ENCODE data around the gene AHI1. TPM values are rescaled to one million over a fixed set of nuclear protein-coding genes. Genes with fewer than 3 reads are reported as not detected.

AHI1 gene
- polyA plus RNA-seq, 1 of the 3 experiments (the other 2 are of a cell fraction), result 7.3 TPM

DNA sequence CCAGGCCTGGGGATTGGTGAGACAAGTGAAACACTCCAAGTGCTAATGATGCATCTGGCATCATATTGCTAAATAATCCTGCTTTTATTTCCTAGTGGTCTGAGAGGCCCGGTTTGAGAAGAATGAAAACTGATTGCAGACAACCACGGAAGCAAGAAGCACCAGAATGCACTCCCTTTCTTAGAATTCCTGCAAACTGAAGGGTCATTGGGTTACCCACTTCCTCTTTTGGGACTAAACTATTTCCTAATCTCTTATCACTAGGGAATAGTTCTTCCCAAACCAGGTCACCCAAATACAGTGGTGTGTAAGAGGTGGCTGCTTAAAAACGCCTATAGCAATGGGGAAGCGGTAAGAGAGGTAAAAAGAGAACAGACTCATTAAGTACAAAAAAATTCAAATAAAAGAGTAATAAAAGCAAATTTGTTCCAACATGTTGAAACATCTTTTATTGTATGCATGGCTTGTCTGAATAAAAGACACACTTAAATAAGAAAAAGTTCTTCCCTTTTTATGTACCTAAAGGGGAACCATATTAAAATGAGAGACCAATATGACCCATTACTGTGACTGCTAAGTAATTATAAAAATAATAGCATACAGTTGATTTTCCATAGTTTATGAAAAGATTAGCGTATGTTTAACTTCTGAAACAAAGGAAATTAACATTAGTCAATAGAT is 190.7 kb downstream of the AHI1 start:
- H3K9me3 ChIP-seq, result no peaks in the 10 kb centered on the region
- no peak overlapping the region for H2AFZ ChIP-seq (ENCODE audit: low read depth)
- TF ChIP-seq, protein P1, sequence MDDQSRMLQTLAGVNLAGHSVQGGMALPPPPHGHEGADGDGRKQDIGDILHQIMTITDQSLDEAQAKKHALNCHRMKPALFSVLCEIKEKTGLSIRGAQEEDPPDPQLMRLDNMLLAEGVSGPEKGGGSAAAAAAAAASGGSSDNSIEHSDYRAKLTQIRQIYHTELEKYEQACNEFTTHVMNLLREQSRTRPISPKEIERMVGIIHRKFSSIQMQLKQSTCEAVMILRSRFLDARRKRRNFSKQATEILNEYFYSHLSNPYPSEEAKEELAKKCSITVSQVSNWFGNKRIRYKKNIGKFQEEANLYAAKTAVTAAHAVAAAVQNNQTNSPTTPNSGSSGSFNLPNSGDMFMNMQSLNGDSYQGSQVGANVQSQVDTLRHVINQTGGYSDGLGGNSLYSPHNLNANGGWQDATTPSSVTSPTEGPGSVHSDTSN (IDR thresholded peaks at IDR 0.05), result no peak
- TF ChIP-seq JUND (IDR thresholded peaks at IDR 0.05) (no peak), SIN3A (IDR thresholded peaks at IDR 0.05; ENCODE audit: borderline replicate concordance, low read depth, low read length) (no peak), EZH2phosphoT487 (IDR thresholded peaks at IDR 0.05; ENCODE audit: borderline replicate concordance, low read depth) (no peak), EP300 (IDR thresholded peaks at IDR 0.05; ENCODE audit: borderline replicate concordance in 1 of 2, low read depth in 1 of 2, low read length in 1 of 2) (no peak), RAD21 (IDR thresholded peaks at IDR 0.05; ENCODE audit: low read length) (no peak)
- TF ChIP-seq, protein P2, sequence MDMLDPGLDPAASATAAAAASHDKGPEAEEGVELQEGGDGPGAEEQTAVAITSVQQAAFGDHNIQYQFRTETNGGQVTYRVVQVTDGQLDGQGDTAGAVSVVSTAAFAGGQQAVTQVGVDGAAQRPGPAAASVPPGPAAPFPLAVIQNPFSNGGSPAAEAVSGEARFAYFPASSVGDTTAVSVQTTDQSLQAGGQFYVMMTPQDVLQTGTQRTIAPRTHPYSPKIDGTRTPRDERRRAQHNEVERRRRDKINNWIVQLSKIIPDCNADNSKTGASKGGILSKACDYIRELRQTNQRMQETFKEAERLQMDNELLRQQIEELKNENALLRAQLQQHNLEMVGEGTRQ (IDR thresholded peaks at IDR 0.05; ENCODE audit: borderline replicate concordance, low read depth, low read length), result no peak
- TF ChIP-seq, protein P3, sequence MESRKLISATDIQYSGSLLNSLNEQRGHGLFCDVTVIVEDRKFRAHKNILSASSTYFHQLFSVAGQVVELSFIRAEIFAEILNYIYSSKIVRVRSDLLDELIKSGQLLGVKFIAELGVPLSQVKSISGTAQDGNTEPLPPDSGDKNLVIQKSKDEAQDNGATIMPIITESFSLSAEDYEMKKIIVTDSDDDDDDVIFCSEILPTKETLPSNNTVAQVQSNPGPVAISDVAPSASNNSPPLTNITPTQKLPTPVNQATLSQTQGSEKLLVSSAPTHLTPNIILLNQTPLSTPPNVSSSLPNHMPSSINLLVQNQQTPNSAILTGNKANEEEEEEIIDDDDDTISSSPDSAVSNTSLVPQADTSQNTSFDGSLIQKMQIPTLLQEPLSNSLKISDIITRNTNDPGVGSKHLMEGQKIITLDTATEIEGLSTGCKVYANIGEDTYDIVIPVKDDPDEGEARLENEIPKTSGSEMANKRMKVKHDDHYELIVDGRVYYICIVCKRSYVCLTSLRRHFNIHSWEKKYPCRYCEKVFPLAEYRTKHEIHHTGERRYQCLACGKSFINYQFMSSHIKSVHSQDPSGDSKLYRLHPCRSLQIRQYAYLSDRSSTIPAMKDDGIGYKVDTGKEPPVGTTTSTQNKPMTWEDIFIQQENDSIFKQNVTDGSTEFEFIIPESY (IDR thresholded peaks at IDR 0.05; ENCODE audit: borderline replicate concordance, low read depth), result no peak
- no peak overlapping the region for H3K4me3 ChIP-seq (ENCODE audit: low read depth in 2 of 2, low read length in 1 of 2)
- ChIA-PET CTCF (no interaction called here), POLR2A (no interaction called here)
- WGBS (ENCODE audit: low lambda C conversion rate), result 98% methylated on average over 5 of the region's 5 CpGs
- peaks cover 0 to 8% of the 10 kb centered on the region in 2 experiments for H3K36me3 ChIP-seq (replicated peaks in 1 of 2; ENCODE audit: control insufficient read depth in 1 of 2, insufficient read depth in 2 of 2, low read length in 1 of 2)
- H3F3A ChIP-seq (replicated peaks; ENCODE audit: insufficient read depth), result peaks cover 11% of the 10 kb centered on the region
- no peaks in the 10 kb centered on the region for H4K20me1 ChIP-seq (ENCODE audit: insufficient read depth)
- no peaks in the 10 kb centered on the region; a peak in 1 of 4 replicates for H3K4me1 ChIP-seq (ENCODE audit: control insufficient read depth in 1 of 2, insufficient read depth in 2 of 2, low read depth in 1 of 2, low read length in 1 of 2)
- no peaks in the 10 kb centered on the region for H3K27me3 ChIP-seq (ENCODE audit: insufficient read depth)
- DNase-seq, result no peak
- H3K4me2 ChIP-seq, result no peak overlapping the region
- no peak overlapping the region for H3K9ac ChIP-seq
- no peak overlapping the region for H3K27ac ChIP-seq (ENCODE audit: low read depth in 2 of 2, low read length in 1 of 2)
- H3K9me2 ChIP-seq, result no peaks in the 10 kb centered on the region
- H3K79me2 ChIP-seq (ENCODE audit: insufficient read depth), result no peaks in the 10 kb centered on the region

DNA sequence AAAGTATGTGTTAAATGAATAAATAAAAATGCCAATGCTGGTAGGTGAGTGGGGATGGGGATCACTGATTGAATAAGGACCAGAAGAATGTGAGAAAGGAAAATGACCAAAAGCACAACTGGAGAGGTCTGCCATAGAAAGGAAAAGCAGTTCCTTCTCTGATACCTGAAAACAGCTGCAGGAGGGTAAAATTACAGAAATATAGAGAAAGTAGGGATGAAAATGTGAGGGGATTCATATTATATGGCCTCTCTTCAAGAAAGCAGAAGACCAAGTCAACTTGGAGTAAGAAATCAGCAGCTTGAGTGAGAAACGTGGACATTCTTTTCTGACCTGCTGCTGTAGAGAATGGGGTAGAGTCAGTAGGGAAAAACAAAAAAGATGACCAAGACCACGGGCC is 191.4 kb downstream of the AHI1 start:
- Histone ChIP-seq H3K9me2 (no peaks in the 10 kb centered on the region), H3K36me3 (replicated peaks in 1 of 2; ENCODE audit: control insufficient read depth in 1 of 2, insufficient read depth in 2 of 2, low read length in 1 of 2) (peaks cover 0 to 8% of the 10 kb centered on the region in 2 experiments), H3K27ac (ENCODE audit: low read depth in 2 of 2, low read length in 1 of 2) (no peak overlapping the region), H3K4me3 (ENCODE audit: low read depth in 2 of 2, low read length in 1 of 2) (no peak overlapping the region), H3K9me3 (no peaks in the 10 kb centered on the region), H3K9ac (no peak overlapping the region), H3K4me2 (no peak overlapping the region), H3F3A (replicated peaks; ENCODE audit: insufficient read depth) (peaks cover 15% of the 10 kb centered on the region), H3K79me2 (ENCODE audit: insufficient read depth) (no peaks in the 10 kb centered on the region; the same call in 1 of the 2 replicates), H3K27me3 (ENCODE audit: insufficient read depth) (no peaks in the 10 kb centered on the region), H4K20me1 (ENCODE audit: insufficient read depth) (no peaks in the 10 kb centered on the region), H2AFZ (ENCODE audit: low read depth) (no peak overlapping the region), H3K4me1 (ENCODE audit: control insufficient read depth in 1 of 2, insufficient read depth in 2 of 2, low read depth in 1 of 2, low read length in 1 of 2) (no peaks in the 10 kb centered on the region; a peak in 1 of 4 replicates)
- no peak for DNase-seq
- ChIA-PET POLR2A (no interaction called here), CTCF (no interaction called here)
- 100% methylated on average over 2 of the region's 2 CpGs for WGBS (ENCODE audit: low lambda C conversion rate)
- TF ChIP-seq, protein P3 (IDR thresholded peaks at IDR 0.05; ENCODE audit: borderline replicate concordance, low read depth), result no peak
- TF ChIP-seq, protein P4, sequence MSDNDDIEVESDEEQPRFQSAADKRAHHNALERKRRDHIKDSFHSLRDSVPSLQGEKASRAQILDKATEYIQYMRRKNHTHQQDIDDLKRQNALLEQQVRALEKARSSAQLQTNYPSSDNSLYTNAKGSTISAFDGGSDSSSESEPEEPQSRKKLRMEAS (IDR thresholded peaks at IDR 0.05; ENCODE audit: low read depth), result no peak
- TF ChIP-seq CHD2 (IDR thresholded peaks at IDR 0.05; ENCODE audit: low read length, partially characterized antibody) (no peak), TAF1 (IDR thresholded peaks at IDR 0.05; ENCODE audit: borderline replicate concordance, low read depth, low read length) (no peak), EZH2phosphoT487 (IDR thresholded peaks at IDR 0.05; ENCODE audit: borderline replicate concordance, low read depth) (no peak), RXRA (IDR thresholded peaks at IDR 0.05; ENCODE audit: borderline replicate concordance, low read depth) (no peak), RCOR1 (IDR thresholded peaks at IDR 0.05; ENCODE audit: low read length) (no peak), TEAD4 (IDR thresholded peaks at IDR 0.05; ENCODE audit: borderline replicate concordance, insufficient read depth) (no peak), GATA2 (CRISPR knock-in tag; IDR thresholded peaks at IDR 0.05) (no peak)
- TF ChIP-seq, protein P5, sequence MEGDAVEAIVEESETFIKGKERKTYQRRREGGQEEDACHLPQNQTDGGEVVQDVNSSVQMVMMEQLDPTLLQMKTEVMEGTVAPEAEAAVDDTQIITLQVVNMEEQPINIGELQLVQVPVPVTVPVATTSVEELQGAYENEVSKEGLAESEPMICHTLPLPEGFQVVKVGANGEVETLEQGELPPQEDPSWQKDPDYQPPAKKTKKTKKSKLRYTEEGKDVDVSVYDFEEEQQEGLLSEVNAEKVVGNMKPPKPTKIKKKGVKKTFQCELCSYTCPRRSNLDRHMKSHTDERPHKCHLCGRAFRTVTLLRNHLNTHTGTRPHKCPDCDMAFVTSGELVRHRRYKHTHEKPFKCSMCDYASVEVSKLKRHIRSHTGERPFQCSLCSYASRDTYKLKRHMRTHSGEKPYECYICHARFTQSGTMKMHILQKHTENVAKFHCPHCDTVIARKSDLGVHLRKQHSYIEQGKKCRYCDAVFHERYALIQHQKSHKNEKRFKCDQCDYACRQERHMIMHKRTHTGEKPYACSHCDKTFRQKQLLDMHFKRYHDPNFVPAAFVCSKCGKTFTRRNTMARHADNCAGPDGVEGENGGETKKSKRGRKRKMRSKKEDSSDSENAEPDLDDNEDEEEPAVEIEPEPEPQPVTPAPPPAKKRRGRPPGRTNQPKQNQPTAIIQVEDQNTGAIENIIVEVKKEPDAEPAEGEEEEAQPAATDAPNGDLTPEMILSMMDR (IDR thresholded peaks at IDR 0.05), result no peak
- TF ChIP-seq, protein P6, sequence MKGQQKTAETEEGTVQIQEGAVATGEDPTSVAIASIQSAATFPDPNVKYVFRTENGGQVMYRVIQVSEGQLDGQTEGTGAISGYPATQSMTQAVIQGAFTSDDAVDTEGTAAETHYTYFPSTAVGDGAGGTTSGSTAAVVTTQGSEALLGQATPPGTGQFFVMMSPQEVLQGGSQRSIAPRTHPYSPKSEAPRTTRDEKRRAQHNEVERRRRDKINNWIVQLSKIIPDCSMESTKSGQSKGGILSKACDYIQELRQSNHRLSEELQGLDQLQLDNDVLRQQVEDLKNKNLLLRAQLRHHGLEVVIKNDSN (IDR thresholded peaks at IDR 0.05; ENCODE audit: borderline replicate concordance, low read depth), result no peak
